Muscle of arm (tissue), 14 donors: ENCODE measurements around the gene PLA2G2D. TPM values are rescaled to one million over a fixed set of nuclear protein-coding genes. Genes with fewer than 3 reads are reported as not detected.

Experiments
- DNase-seq: peaks from one replicate; pipeline ENCODE4 v3.0.0-alpha.2; 2013
- long read RNA-seq, 11 donors: transcript quantifications; one replicate each; lab custom pipeline, GENCODE V29; 2026
- polyA plus RNA-seq, 12 donors: library from polyadenylated mRNA; unstranded; fragments of 120-200 nt; gene quantifications; one replicate each; pipeline ENCODE4 v1.2.1, GENCODE V29; 2013; ENCODE audit not compliant: insufficient read length in 12 of 12

PLA2G2D gene
- under 1 TPM in 6 of 12 donors, not detected in 6; 0.04 to 0.84 (median 0.09) TPM for polyA plus RNA-seq
- long read RNA-seq, donor 1: 0 reads
- long read RNA-seq, donor 2: 0 reads
- long read RNA-seq, donor 3: 0 reads
- long read RNA-seq, donor 4: 0 reads
- long read RNA-seq, donor 5: 0 reads
- long read RNA-seq, donor 6: 0 reads
- long read RNA-seq, donor 7: 0 reads
- long read RNA-seq, donor 8: 0 reads
- long read RNA-seq, donor 9: 0 reads
- long read RNA-seq, donor 10: 0 reads
- long read RNA-seq, donor 11: 0 reads

DNA sequence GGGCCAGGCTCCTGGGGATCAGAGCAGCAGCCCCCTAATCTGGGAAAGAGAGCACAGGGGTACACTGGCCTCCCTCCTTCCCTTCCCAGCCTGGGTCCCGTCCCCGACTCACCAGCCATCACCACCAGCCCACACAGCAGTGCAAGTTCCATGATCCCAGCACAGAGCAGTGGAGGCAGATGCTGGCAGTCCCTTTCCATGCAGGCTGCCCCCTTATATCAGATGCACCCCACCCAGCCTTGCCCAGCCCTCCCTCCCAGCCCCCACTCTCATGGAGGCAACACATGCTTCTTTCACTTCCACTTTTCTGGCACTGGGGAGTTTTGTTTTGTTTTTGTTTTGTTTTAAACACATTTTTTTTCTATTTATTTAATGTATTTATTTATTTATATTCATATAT lies at the start of gene PLA2G2D:
TSS of gene PLA2G2D (minus strand) at position 190 of the 400 bp plus-strand sequence. CDS start at position 152, 38 bp downstream.
- DNase-seq: no peak

GRCh38 chr1:20168564-20169491 lies 49.5 kb upstream of the PLA2G2D start:
- no peak for DNase-seq

DNA sequence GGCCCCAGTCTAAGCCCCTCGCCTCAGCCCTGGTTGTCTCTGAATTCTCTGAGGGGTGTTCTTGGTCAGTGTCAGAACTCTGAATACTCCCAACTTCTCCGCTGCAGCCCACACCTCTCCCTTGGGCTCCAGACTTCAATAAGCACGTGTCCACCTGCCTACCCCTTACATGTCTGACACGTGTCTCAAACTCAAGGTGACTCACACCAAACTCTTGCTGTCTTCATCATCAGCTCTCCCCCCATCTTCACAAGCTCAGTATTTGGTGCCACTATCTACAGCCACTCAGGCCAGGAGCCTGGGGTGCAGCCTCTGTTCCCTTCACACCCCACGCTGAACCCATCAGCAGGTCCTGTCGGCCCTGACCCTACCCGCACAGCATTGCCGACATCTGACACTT lies 47.8 kb upstream of the PLA2G2D start:
- no peak for DNase-seq

GRCh38 chr1:20166051-20166450 lies 46.7 kb upstream of the PLA2G2D start:
- no peak for DNase-seq

DNA sequence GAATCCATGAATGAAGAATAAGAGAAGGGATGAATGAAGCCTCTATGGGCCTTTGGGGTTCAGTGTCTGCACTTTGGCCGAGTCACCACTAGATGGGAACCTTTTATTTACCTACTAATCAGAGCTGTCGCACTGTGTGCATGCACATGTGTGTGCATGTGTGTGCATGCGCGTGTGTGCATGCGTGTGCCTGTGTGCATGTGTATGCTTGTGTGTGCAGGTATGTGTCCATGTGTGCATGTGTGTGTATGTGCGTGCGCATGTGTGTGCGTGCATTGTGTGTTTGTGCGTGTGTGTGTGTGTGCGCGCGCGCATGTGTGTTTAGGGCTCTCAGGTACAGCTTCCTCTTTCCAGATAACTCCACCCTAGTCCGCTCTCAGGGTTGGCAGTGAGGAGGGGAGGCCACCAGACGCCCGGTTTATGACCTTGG lies 46.2 kb upstream of the PLA2G2D start:
- DNase-seq: no peak

DNA sequence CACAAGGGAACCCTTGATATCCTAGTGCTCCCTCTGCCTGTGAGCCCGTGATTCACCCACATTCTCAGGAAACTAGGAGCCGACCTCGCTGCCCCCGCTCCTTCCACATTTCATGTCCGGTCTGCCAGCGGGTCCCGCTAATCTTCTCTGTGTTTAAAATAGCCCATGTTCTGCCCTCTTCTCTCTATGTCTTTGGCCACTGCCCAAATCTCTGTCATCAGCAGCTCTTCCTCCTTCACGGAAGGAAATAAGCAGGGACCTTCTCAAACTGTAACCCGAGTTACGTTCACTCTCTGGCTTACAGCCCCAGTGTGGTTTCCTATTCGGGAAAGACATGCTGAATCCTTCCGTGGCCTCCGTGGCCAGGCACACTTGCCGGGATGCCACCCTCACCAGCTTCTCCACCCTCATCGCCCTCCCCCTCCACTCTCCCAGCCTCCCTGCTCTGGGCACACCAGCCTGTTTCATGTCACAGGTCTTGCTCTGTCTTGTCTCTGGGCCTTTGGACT lies 45.4 kb upstream of the PLA2G2D start:
- DNase-seq: peak; percentile 26

GRCh38 chr1:20160034-20160433 lies 40.7 kb upstream of the PLA2G2D start:
- DNase-seq: no peak

GRCh38 chr1:20158358-20159070 lies 39.2 kb upstream of the PLA2G2D start:
- no peak for DNase-seq

GRCh38 chr1:20154301-20154831 lies 35.0 kb upstream of the PLA2G2D start:
- no peak for DNase-seq

DNA sequence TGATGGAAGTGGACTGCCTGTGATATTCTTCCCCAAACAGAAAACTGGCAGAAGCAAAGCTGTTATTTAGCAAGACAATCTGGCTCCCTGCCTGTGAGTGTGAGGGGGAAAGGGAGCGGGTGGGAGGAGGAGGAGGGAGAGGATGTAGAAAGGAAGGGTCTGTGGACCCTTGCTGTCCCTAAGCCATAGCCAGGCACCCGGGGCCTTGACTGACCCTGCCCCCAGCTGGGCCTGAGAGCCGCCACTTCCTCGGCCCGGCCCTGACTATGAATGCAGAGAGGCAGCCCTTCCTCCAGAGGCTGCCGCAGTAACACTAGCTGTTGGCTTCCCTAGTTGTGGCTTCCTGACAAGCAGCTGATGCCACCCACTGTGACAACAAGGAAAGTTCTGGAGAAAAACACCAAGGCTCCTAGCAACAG lies 33.7 kb upstream of the PLA2G2D start:
- DNase-seq: no peak

- no peak for DNase-seq
Measured at GRCh38 chr1:20152599-20152930, 33.2 kb upstream of the PLA2G2D start.

- DNase-seq: peak; percentile 77
Measured at GRCh38 chr1:20151906-20152598, 32.7 kb upstream of the PLA2G2D start.

DNA sequence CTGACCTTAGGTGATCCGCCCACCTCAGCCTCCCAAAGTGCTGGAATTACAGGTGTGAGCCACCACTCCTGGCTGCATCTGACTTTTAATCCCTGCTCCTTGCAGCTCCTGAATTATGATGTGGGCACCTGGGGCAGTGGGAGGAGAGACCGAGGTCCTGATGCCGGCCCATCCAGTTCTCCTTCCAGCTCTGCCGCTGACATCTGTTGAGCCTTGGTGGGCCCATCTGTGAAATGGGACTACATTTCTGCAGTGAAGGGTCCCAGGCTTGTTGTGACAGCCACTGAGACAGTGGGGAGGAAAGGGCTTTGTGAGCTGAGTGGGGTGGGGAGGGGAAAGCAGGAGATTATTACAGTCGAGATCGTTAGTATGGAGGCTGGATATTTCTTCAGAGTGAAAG lies 31.6 kb upstream of the PLA2G2D start:
- DNase-seq: no peak

GRCh38 chr1:20150326-20150705 lies 31.0 kb upstream of the PLA2G2D start:
- no peak for DNase-seq

GRCh38 chr1:20149601-20150325 lies 30.4 kb upstream of the PLA2G2D start:
- DNase-seq: no peak

- no peak for DNase-seq
Measured at GRCh38 chr1:20148571-20149500, 29.5 kb upstream of the PLA2G2D start.

DNA sequence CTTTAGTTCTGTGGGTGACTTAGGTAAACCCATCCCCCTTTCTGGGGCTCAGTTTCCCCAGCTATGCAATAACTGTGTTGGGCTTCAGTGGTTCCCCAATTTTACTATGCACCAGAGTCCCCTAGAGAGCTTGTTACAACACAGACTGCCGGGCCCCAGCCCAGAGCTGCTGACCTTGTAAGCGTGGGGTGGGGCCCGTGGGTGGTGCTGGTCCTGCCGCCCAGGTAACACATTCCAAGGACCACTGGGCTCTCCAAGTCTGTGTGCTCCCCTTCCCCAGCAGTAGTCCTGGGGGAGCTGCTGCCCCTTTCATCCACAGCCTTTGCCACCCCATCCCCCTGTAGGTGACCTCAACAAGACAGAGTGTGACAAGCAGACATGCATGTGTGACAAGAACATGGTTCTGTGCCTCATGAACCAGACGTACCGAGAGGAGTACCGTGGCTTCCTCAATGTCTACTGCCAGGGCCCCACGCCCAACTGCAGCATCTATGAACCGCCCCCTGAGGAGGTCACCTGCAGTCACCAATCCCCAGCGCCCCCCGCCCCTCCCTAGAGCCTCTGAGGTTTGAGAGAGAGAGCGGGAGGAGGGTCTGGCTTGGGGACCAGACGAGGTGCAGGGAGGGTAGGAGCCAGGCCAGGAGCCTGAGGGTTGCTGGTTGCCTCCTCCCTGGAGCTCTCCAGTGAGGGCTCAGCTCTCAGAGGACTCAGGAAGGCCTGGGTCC lies 28.7 kb upstream of the PLA2G2D start:
- no peak for DNase-seq

- DNase-seq: no peak
Measured at GRCh38 chr1:20143734-20144565, 24.6 kb upstream of the PLA2G2D start.
